Osteoblast (primary cell): ENCODE data around the gene MEX3A. TPM values are rescaled to one million over a fixed set of nuclear protein-coding genes. Genes with fewer than 3 reads are reported as not detected.
"Not testable (repeated sequence)": the region's sequence is repeated elsewhere in the genome, so short reads cannot be mapped to it uniquely, and the experiment has no call there.

ENCODE experiments used
- DNase-seq: peaks from one replicate; pipeline ENCODE4 v3.0.0; 2011; ENCODE audit warnings: low spot score, mixed read lengths; ENCODE audit not compliant: insufficient read length; ENCODE audit errors: missing footprints
- H2AFZ ChIP-seq: 2 replicates; pipeline ENCODE4 v1.6.0; 2011; ENCODE audit warnings: mild to moderate bottlenecking, low read length
- H3K27ac ChIP-seq: 2 replicates; pipeline ENCODE4 v1.5.1; 2011; ENCODE audit warnings: mild to moderate bottlenecking, low read depth, low read length, moderate library complexity
- H3K27me3 ChIP-seq: 2 replicates; pipeline ENCODE4 v1.6.0; 2012; ENCODE audit warnings: mild to moderate bottlenecking, control low read depth, inconsistent platforms, low read length, moderate library complexity; ENCODE audit not compliant: insufficient read depth
- H3K36me3 ChIP-seq: 2 replicates; pipeline ENCODE4 v1.5.1; 2011; ENCODE audit warnings: mild to moderate bottlenecking, low read length, control low read depth, moderate library complexity; ENCODE audit not compliant: insufficient read depth
- H3K4me1 ChIP-seq: 2 replicates; pipeline ENCODE4 v1.5.1; 2011; ENCODE audit warnings: mild to moderate bottlenecking, low read length, control low read depth, moderate library complexity; ENCODE audit not compliant: insufficient read depth
- H3K4me2 ChIP-seq: 2 replicates; pipeline ENCODE4 v1.6.0; 2011; ENCODE audit warnings: mild to moderate bottlenecking, low read length; ENCODE audit not compliant: insufficient read depth
- H3K4me3 ChIP-seq: fragments of 200-600 bp; sonication (generic); 3 replicates; pipeline ENCODE4 v1.5.1; 2012; ENCODE audit warnings: mild to moderate bottlenecking, low read length, inconsistent platforms; ENCODE audit not compliant: insufficient read depth
- H3K79me2 ChIP-seq: 2 replicates; pipeline ENCODE4 v1.6.0; 2012; ENCODE audit warnings: mild to moderate bottlenecking, low read length, control low read depth, inconsistent platforms; ENCODE audit not compliant: insufficient read depth
- H3K9me3 ChIP-seq: 2 replicates; pipeline ENCODE4 v1.5.1; 2011; ENCODE audit warnings: low read depth, low read length, control low read depth
- H4K20me1 ChIP-seq: 2 replicates; pipeline ENCODE4 v1.6.0; 2012; ENCODE audit warnings: mild to moderate bottlenecking, low read length, control low read depth; ENCODE audit not compliant: insufficient read depth
- CTCF ChIP-seq: IDR thresholded peaks from 2 replicates; pipeline ENCODE4 v1.5.1; 2011; ENCODE audit warnings: mild to moderate bottlenecking, low read depth, low read length, moderate library complexity; ENCODE audit errors: extremely low read depth
- total RNA-seq: library from RNA; depleted of rRNA; stranded (reverse); fragments of >200 nt; gene quantifications from 2 replicates; pipeline ENCODE4 v1.2.3, GENCODE V29; 2012

Gene MEX3A
- total RNA-seq, 1 donor: 1.1 TPM

- Histone ChIP-seq H3K4me1 (no peaks in the 10 kb centered on the region), H3K36me3 (no peaks in the 10 kb centered on the region), H3K4me3 (no peak overlapping the region), H3K27ac (no peak overlapping the region), H3K27me3 (no peaks in the 10 kb centered on the region), H3K4me2 (no peak overlapping the region), H3K79me2 (no peaks in the 10 kb centered on the region), H2AFZ (no peak overlapping the region), H4K20me1 (no peaks in the 10 kb centered on the region), H3K9me3 (no peaks in the 10 kb centered on the region)
- DNase-seq: no peak
- no peak for TF ChIP-seq CTCF
Observed at GRCh38 chr1:156072251-156072650, 10.0 kb downstream of the MEX3A start.

GRCh38 chr1:156071332-156071816, 10.9 kb downstream of the MEX3A start:
- H3K79me2 ChIP-seq, H2AFZ ChIP-seq, H3K27ac ChIP-seq, H4K20me1 ChIP-seq, H3K4me3 ChIP-seq, H3K9me3 ChIP-seq, H3K27me3 ChIP-seq, H3K4me2 ChIP-seq, DNase-seq, H3K36me3 ChIP-seq, H3K4me1 ChIP-seq: not testable (repeated sequence)

- no peak for TF ChIP-seq CTCF
- no peak overlapping the region for H3K27ac ChIP-seq
- H3K27me3 ChIP-seq: no peaks in the 10 kb centered on the region
- no peak overlapping the region for H2AFZ ChIP-seq
- no peaks in the 10 kb centered on the region for H3K36me3 ChIP-seq
- no peaks in the 10 kb centered on the region for H3K4me1 ChIP-seq
- no peak overlapping the region for H3K4me2 ChIP-seq
- no peaks in the 10 kb centered on the region for H3K9me3 ChIP-seq
- H3K4me3 ChIP-seq: no peak overlapping the region
- H3K79me2 ChIP-seq: no peaks in the 10 kb centered on the region
- DNase-seq: no peak
- H4K20me1 ChIP-seq: no peaks in the 10 kb centered on the region
Observed at GRCh38 chr1:156070548-156070947, 11.7 kb downstream of the MEX3A start.

GRCh38 chr1:156069490-156070455, 12.5 kb downstream of the MEX3A start:
- no peaks in the 10 kb centered on the region for H3K4me1 ChIP-seq
- no peak for DNase-seq
- no peak overlapping the region for H3K27ac ChIP-seq
- no peak overlapping the region for H2AFZ ChIP-seq
- H4K20me1 ChIP-seq: no peaks in the 10 kb centered on the region
- H3K79me2 ChIP-seq: no peaks in the 10 kb centered on the region
- no peak overlapping the region for H3K4me3 ChIP-seq
- H3K9me3 ChIP-seq: no peaks in the 10 kb centered on the region
- H3K27me3 ChIP-seq: no peaks in the 10 kb centered on the region
- no peaks in the 10 kb centered on the region for H3K36me3 ChIP-seq
- no peak overlapping the region for H3K4me2 ChIP-seq
- no peak for TF ChIP-seq CTCF
